AG04450 (cell line): ENCODE data around the gene SLC6A11. TPM values are rescaled to one million over a fixed set of nuclear protein-coding genes. Genes with fewer than 3 reads are reported as not detected.

Source experiments
- CTCF ChIA-PET: fragments of 300-600, 350-600 bp; formaldehyde crosslinking; extraction: SDS; loops from one replicate; lab custom pipeline; 2022; ENCODE audit warnings: antibody characterized with exemption, inconsistent platforms; lab: Charles Lee
- POLR2A ChIA-PET: fragments of 350-600 bp; formaldehyde crosslinking; extraction: SDS; loops from one replicate; lab custom pipeline; 2021; ENCODE audit warnings: antibody characterized with exemption, inconsistent platforms; lab: Yijun Ruan, JAX
- DNase-seq: peaks from one replicate; pipeline ENCODE4 v3.0.0-alpha.2; 2011; ENCODE audit warnings: low read depth, low spot score
- H3K27ac ChIP-seq: one replicate; pipeline ENCODE4 v1.5.1; 2012; ENCODE audit warnings: low read depth, low read length, control low read depth
- H3K27me3 ChIP-seq: one replicate; pipeline ENCODE4 v1.6.0; 2012; ENCODE audit warnings: low read length; ENCODE audit not compliant: control insufficient read depth, insufficient read depth
- H3K4me3 ChIP-seq: 2 replicates; pipeline ENCODE4 v1.5.1; 2011; ENCODE audit warnings: mild to moderate bottlenecking, low read depth, low read length, control low read depth
- H3K9me3 ChIP-seq: 2 replicates; pipeline ENCODE4 v1.5.1; 2012; ENCODE audit warnings: low read length; ENCODE audit not compliant: control insufficient read depth, insufficient read depth
- polyA plus RNA-seq: library from polyadenylated mRNA; depleted of rRNA; stranded (reverse); fragments of >200 nt; gene quantifications from 2 replicates; pipeline ENCODE4 v1.2.3, GENCODE V29; 2011
- TF ChIP-seq, protein P1 (sequence below): IDR thresholded peaks from 2 replicates; pipeline ENCODE4 v1.5.1; 2011; ENCODE audit warnings: low read depth, low read length, control low read depth, inconsistent platforms

Gene SLC6A11
- polyA plus RNA-seq, 1 experiment = not detected

DNA sequence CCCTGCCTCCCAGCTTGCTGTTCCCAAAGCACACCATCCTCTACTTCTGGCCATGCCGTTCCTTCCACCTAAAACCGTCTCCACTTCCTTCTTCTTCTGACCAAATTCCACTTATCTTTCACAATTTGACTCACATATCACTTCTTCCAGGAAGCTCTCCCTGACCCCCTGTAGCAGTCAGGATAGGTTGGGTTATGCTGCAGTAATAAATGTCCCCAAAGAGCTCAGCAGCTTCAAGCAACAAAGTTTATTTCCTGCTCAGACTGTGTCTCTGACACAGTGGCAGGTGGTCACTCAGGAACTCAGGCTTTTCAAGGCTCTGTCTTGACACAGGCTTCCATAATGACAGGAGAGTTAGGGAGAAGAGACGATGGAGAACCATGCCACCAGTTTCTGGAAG, 27.4 kb downstream of the SLC6A11 start:
- ChIA-PET POLR2A (no interaction called here), CTCF (no interaction called here)
- H3K4me3 ChIP-seq = no peak overlapping the region
- H3K9me3 ChIP-seq = no peaks in the 10 kb centered on the region
- no peak for DNase-seq
- H3K27me3 ChIP-seq = peaks cover 8% of the 10 kb centered on the region
- TF ChIP-seq, protein P1, sequence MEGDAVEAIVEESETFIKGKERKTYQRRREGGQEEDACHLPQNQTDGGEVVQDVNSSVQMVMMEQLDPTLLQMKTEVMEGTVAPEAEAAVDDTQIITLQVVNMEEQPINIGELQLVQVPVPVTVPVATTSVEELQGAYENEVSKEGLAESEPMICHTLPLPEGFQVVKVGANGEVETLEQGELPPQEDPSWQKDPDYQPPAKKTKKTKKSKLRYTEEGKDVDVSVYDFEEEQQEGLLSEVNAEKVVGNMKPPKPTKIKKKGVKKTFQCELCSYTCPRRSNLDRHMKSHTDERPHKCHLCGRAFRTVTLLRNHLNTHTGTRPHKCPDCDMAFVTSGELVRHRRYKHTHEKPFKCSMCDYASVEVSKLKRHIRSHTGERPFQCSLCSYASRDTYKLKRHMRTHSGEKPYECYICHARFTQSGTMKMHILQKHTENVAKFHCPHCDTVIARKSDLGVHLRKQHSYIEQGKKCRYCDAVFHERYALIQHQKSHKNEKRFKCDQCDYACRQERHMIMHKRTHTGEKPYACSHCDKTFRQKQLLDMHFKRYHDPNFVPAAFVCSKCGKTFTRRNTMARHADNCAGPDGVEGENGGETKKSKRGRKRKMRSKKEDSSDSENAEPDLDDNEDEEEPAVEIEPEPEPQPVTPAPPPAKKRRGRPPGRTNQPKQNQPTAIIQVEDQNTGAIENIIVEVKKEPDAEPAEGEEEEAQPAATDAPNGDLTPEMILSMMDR = no peak
- H3K27ac ChIP-seq = no peak overlapping the region

DNA sequence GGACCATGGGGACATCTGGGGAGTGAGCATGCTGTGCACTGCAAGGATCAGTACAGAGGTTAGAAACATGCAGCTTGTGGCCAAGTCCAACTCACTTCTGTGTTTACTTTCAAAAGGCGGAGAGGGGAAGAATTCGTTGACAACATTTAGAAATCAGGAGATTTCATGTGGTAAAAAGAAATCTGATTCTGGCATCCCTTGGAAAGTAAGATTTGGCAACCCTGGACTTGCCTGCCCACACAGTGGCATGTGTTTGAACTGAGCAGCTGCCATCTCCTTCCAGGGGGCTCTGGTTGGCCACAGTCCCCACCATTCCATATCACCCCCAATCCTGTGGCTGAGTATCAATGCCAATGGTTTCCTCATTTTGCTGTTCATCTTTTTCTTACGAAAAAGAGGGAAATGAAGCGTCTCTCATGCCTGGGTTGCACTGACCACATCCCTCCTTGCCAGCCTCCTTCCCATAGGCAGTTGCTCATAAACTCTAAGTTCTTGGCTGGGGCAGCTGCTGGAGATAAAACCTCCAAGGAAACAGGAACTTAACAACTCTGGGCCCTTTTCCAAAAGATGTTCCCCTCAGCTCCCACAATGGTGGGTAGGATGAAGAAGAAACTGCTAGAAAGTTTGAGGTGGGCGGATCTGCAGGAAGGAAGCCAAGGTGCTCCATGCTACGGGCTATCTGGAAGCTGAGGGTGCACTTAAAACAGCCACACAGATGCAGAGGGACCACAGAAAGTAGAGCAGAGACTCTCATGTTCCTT, 29.2 kb downstream of the SLC6A11 start:
- H3K27me3 ChIP-seq = peaks cover 11% of the 10 kb centered on the region
- H3K9me3 ChIP-seq = no peaks in the 10 kb centered on the region
- H3K4me3 ChIP-seq = no peak overlapping the region
- ChIA-PET POLR2A (no interaction called here), CTCF (no interaction called here)
- no peak for DNase-seq
- no peak overlapping the region for H3K27ac ChIP-seq
- TF ChIP-seq, protein P1 = no peak

DNA sequence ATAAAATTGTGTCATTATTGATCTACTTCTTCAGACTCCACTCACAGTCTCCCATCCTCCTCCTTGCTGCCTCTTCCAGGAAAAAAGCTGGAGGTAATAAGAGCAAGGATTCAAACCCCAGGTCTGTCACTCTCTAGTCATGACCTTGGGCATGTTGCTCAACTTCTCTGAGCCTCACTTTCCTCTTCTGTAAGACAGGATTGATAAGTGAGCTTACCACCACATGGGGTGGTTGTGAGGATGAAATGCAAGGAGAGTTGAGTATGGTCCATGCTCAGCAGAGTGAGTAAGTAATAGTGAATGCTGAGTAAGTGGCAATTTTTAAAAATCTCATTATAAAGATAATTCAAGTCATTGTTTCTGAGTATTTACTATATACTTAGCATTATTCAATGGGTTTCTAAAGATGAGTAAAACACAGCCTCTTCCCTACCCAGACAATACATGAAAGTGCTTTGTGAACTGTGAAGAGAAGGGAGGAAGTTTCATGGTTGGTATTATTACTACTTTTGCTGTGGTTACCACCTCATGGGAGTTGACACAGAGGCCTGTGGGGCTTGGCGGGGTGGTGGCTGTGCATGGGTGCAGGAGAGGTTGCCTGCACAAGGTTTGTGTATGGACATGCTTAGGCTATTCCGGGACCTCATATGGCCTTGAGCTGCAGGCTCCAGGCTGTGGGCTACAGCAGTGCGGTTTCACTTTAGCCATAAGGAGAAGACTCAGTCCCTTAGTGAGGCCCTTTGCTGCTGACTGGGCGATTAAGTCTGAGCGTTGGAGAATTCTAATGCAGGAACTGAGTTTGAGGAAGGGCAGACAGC, 30.0 kb downstream of the SLC6A11 start:
- CTCF ChIA-PET = no interaction called here
- POLR2A ChIA-PET = no interaction called here
- no peak for DNase-seq
- Histone ChIP-seq H3K4me3 (no peak overlapping the region), H3K27me3 (peaks cover 11% of the 10 kb centered on the region), H3K27ac (no peak overlapping the region), H3K9me3 (no peaks in the 10 kb centered on the region)
- TF ChIP-seq, protein P1 = no peak

DNA sequence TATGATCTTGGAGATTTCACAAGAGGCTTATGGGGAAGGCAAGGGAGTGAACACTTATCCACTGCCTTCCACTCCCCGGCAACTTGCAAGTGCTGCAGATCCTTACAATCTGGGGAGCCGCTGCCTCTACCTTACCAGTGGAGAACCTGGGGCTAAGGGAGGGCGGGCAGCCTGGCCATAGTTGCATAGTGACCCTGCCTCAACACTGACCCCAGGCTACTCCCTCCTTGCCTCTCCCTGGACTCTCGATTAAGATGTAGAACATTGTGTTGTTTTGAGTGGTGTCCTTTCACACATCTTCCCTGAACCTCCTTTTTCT, 30.6 kb downstream of the SLC6A11 start:
- Histone ChIP-seq H3K27me3 (peaks cover 9% of the 10 kb centered on the region), H3K9me3 (no peaks in the 10 kb centered on the region), H3K27ac (no peak overlapping the region), H3K4me3 (no peak overlapping the region)
- ChIA-PET CTCF (no interaction called here), POLR2A (no interaction called here)
- no peak for DNase-seq
- TF ChIP-seq, protein P1 = no peak

DNA sequence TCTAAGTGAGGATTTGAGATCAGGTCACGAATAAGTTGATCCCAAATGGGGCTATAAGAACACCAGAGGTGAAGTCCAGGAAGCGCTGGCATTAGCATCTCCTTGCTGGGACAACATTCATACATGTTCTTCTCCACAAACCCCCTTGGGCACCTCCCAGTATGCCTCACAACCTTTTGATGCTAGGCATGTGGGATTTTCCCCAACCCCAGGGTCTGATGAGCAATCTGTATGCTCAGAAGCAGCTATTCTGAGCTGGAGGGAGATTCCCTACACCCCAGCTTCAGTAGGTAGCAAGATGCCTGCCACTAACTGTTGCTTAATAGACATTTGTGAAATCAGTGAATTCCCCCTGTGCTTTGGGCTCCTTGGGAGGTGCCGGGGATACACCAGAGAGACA, 32.2 kb downstream of the SLC6A11 start:
- Histone ChIP-seq H3K4me3 (no peak overlapping the region), H3K9me3 (no peaks in the 10 kb centered on the region), H3K27me3 (peaks cover 3% of the 10 kb centered on the region), H3K27ac (no peak overlapping the region)
- DNase-seq = no peak
- TF ChIP-seq, protein P1 = no peak
- POLR2A ChIA-PET = no interaction called here
- CTCF ChIA-PET = no interaction called here
